Stimulated activated CD8-positive, alpha-beta memory T cell treated with anti-CD3 and anti-CD28 coated beads, Interleukin-4, amount 100 ng/mL, for 1 hour (primary cell): ENCODE measurements around the gene CCDC116.
"Not testable (repeated sequence)": the region's sequence is repeated elsewhere in the genome, so short reads cannot be mapped to it uniquely, and the experiment has no call there.

Experiments used
- DNase-seq, 2 donors: peaks; one replicate each; pipeline ENCODE4 v3.0.0-alpha.2; 2020; ENCODE audit warnings: low read depth in 2 of 2, low spot score in 1 of 2

The CCDC116 gene

GRCh38 chr22:21678842-21679241 is 46.3 kb downstream of the CCDC116 start:
- not testable (repeated sequence) for DNase-seq

GRCh38 chr22:21679383-21679782 is 46.8 kb downstream of the CCDC116 start:
- DNase-seq = no peak

- no peak for DNase-seq
Measured at GRCh38 chr22:21680830-21681565, 48.4 kb downstream of the CCDC116 start.

GRCh38 chr22:21681566-21682370 is 49.2 kb downstream of the CCDC116 start:
- DNase-seq = no peak

- no peak for DNase-seq
Measured at GRCh38 chr22:21682385-21683175, 50.0 kb downstream of the CCDC116 start.

GRCh38 chr22:21683401-21683811 is 50.8 kb downstream of the CCDC116 start:
- DNase-seq = no peak

- no peak for DNase-seq
Measured at GRCh38 chr22:21684492-21685163, 52.1 kb downstream of the CCDC116 start.

- DNase-seq = no peak
Measured at GRCh38 chr22:21685164-21685513, 52.6 kb downstream of the CCDC116 start.

GRCh38 chr22:21686193-21686608 is 53.6 kb downstream of the CCDC116 start:
- no peak for DNase-seq
